Right renal pelvis (tissue), 4 donors: ENCODE results near the gene CAMSAP1. TPM values are rescaled to one million over a fixed set of nuclear protein-coding genes. Genes with fewer than 3 reads are reported as not detected.

Experiments
- DNase-seq, 4 donors: peaks; one replicate each; pipeline ENCODE4 v3.0.0-alpha.2; 2013; ENCODE audit warnings: low read depth in 4 of 4, low spot score in 3 of 4, missing footprints in 1 of 4
- polyA plus RNA-seq, 4 donors: library from polyadenylated mRNA; unstranded; fragments of 120-200 nt; gene quantifications; one replicate each; pipeline ENCODE4 v1.2.1, GENCODE V29; 2013; ENCODE audit not compliant: insufficient read length in 4 of 4

The CAMSAP1 gene
- polyA plus RNA-seq, 4 donors, result 23.7 to 24.9 (median 24.2) TPM

DNA sequence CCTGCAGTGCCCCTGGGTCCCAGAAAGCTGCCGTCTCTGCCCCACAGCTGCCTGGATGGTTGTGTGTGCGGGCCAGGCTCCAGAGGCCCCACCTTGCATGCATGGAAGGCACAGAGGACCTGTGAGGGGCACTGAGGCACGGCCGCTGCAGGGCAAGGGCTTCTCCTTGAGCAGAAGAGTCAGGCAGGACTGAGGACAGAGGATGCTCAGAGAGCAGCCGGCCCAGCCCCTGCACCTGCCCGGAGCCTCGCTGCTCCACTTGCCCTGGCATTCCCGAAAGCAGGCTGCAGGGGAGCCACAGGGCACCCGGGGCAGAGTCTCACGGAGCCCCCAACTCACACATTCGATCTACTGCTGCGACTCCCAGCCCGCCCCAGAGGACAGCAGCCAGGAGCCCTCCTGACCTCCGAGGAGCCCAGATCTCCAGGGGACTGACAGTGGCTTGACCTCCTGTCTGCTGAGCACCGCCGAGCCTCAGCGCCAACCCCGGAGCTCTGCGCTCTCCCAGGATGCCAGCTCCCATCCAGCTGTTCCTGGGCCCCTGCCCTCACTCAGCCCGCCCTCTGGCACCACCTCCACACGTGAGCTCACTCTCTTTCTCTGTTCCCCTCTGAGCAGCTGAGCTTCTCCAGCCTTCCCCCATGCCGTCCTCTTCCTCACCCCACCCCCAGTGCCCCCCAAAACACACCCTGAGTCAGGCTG is 110.4 kb downstream of the CAMSAP1 start:
- no peak for DNase-seq

DNA sequence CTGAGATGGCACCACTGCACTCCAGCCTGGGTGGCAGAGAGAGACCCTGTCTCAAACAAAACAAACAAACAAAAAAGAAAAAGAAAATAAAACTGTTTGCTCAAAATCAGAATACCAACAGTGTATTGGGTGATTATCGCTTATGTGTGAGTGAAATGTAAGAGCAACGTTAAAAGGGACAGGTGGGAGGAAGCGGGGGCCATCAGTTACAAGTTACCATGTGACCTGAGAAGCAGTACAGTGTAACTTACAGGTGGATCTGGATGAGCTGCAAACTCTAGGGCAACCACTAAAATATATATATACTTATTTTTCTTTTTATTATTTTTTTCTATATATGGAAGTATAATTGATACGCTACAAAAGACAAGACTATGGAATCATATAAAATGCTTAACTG is 112.0 kb downstream of the CAMSAP1 start:
- DNase-seq, result no peak

DNA sequence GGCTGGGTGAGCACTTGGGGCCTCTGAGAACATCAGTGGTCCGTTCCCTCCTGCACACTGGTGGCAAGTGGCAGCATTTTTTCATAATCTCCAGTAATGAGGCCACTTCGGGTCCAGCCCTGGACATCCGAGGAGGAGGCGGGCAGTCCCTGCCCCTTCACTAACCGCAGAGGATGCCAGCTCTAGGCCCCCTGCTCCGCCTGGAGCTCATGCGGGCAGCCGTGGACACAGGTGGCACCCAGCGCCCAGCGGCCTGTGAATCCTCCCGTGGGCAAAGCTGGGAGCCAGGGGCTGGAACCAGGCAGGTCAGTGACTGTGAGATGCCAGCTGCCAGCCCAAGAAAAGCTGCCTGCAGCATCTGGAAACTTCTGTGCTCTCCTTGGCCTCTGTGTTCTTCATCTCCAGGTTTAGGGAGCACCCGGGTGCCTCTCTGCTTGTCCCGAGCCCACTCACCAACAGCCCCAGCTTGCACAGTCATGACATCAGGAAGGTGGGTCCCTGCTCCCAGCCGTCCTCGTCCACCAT is 112.9 kb downstream of the CAMSAP1 start:
- DNase-seq, result no peak

DNA sequence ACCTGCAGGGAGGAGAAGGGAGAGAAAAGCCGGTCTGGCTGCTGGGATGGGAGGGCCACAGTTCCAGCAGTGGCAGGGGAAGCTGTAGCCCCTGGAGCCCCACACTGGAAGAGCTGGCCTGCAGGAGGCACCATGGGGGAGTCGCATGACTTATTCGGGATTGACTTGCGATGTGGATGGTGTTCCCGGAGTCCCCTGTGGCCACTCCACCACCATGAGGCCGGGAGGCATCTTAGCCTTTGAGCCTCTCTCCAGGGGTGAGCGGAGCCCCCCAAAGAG is 113.3 kb downstream of the CAMSAP1 start:
- DNase-seq, result no peak

DNA sequence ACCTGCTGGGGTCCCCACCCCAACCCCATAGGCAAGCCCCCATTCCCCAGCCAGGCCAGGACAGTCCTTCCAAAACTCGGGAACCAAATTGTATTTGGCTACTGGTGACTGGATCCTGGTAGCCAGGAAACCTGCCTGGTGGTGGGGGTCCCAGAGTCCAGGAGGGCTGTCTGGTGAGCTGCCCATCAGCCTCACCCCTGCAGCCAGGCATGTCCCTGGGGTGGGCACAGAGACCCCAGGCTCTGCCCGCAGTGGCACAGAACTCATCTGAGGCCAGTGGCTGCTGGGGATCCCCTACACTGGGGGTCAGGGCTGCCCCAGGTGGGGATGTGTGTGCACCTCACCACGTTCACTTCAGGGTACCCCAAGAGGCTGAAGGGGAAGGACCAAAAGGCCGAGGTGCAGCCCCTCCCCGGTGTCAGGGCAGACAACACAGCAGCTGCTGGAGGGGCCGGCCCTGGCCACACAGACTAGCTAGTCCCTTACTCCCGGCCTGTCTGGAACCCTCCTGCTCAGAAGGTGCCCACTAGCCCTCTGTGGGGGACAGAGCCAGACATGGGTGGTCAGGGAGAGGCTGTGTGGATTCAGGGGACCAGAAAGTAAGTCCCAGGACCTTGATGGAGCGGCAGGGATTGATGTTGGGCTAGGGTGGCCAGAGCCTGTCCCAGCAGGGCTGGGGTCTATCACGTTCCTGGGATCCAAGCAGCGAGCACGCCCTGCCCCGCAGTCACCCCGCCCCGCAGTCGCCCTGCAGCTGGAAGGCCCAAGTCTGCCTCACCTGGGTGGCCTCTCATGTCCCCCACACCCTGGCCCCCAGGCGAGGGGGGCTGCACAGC is 113.9 kb downstream of the CAMSAP1 start:
- no peak for DNase-seq

DNA sequence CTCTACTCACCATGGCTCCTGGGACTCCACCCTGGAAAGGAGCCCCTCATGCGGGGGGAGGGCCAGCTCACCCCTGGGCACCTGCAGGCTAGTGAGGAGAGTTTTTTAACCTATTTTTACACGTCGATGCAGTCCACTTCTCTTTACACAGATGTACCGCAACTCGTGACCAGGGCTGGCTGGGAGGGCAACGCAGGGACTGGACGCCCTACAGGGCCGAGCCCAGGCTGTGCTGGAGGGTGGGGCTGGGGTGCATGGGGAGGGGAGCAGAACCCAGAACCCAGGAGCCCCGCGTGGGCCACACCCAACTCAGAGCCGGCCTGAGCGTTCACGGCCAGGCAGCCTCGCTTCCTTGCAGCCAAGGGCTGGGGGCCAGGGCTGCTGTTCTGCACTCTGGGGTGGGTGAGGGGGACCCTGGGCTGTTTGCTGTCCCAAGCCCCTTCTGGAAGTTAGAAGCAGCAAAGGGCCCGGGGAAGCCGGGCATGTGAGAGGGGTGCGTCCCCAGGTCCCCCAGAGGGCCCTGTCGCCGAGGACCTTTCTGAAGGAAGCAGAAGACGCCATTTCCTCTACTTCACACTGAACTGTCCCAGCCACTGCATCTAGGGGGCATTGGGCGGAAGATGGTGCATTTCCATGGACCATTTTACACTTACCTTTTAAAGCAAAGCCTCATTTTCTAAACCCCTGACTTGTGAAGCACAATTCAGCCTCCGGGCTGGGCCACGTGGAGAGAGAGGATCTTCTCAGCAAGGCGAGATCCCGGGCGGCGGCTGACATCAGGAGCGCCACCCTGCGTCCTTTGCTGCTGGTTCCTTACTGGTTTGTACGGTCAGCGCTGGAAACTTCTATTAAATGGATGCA is 114.8 kb downstream of the CAMSAP1 start:
- DNase-seq, result no peak

DNA sequence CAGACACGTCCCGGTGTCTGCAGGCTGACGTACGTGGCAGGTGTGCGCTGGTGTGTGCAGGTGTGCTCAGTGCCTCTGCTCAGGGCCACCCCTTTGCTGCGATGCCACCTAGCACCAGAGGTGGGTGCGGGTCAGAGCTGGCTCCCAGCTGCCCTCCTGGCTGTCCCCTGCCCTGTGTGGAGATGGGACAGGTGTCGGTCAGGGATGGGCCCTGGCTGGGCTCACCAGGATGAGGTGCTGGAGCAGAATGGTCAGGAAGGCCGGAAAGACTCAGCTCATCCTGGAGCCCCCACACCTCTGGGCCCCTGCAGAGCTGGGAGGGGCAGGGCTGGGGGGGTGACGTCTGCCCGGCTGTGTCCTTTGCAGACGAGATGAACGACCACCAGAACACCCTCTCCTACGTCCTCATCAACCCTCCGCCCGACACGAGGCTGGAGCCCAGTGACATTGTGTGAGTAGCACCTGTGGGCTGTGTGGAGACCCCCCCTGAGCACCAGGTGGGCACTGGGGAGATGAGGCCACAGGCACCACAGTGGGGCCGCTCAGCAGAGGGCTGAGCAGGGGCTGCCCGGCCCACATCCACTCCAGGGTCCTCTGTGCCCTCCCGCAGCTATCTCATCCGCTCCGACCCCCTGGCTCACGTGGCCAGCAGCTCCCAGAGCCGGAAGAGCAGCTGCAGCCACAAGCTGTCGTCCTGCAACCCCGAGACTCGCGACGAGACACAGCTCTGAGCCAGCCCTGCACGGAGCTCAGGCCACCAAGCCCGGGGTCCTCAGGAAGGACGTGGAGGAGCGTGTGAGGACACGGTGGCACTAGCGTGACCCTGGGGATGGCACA is 115.7 kb downstream of the CAMSAP1 start:
- no peak for DNase-seq

DNA sequence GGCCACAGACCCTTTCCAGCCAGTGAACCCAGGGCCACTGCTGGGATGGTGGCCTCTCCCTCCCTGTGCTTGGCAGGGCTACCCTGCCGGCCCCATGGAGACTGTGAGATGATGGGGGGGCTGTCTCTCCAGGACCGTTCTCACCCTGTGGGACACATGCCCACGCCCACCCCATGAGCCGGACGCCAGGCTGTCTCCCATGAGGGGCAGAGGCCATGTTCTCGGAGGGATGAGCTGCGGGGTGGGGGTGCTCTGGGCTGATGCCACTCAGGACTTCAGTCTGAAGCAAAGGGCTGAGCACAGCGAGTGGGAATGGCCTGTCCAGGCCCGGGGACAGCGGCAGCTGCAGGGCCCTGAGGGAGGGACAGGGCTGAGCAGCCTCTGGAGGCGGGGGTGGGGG is 116.5 kb downstream of the CAMSAP1 start:
- no peak for DNase-seq

DNA sequence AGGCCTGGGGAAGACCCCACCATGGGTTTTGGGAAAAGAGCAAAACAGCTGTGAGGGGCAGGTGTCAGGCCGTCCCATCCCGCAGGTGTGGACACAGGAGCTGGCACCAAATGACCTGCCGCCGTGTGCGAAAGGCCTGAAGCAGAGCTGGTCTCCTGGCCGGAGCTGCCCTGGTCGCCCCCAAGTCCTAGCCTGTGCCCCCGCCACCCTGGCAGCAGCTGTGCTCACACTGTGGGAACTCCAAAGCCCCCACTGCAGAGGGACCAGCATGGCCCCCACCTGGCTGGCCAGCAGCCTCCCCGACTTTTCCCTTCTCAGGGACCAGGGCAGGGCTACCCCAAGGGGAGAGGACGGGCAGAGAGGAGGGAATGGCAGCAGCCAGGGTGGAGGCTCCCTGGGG is 117.0 kb downstream of the CAMSAP1 start:
- DNase-seq, result no peak

DNA sequence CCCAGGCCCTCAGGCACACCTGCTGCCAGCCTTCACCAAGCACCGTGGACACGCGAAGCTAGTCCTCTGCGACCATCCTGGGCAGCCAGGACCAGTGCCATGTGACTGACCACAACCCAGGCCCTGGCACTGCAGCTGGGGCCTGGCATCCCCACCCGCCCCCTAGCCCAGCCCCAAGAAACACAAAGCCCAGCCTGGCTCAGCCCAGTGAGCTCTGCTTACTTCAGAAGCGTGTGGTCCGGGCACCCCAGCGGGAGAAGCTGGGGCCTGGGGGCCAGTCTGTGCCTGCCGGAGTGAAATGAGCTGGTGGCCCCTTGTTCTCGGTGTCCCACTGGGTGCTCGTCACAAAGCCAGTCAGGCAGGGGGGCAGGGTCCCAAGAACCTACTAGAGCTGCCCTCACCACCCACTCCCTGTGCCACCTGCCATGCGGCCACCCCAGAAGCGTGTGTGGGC is 117.5 kb downstream of the CAMSAP1 start:
- no peak for DNase-seq

DNA sequence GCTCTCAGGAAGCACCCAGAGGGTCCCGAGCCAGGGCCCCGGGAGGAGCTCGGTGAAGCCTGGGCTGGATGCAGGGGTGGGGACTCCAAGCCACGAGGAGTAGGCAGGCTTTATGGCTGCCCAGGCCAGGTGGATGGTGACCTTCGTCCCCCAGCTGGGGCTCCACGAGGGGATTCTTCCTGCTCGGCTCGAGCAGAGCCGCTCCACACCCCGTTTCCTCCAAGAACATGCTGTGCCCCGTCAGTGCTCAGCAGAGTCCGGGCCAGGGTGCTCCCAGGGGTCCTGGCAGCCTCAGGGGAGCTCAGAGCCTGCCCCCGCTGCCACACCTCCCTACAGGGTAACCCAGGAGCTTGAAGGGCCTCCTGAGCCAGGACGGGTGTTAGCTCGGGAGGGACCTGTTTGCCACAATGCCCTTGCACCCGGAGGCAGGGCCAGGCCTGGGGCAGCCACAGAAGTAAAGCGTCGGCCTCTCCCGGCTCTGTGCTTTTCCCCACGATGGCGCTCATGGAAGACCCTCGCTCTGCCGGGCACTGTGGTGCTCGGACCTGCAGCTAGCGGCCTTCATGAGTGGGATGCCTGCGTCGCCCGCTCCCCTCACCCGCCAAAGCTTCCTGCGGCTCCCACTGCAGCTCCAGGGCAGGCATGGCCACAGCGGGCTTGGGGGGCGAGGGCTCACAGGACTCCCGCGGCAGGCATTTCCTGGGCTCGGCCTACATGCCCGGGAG is 118.6 kb downstream of the CAMSAP1 start:
- DNase-seq, result no peak

DNA sequence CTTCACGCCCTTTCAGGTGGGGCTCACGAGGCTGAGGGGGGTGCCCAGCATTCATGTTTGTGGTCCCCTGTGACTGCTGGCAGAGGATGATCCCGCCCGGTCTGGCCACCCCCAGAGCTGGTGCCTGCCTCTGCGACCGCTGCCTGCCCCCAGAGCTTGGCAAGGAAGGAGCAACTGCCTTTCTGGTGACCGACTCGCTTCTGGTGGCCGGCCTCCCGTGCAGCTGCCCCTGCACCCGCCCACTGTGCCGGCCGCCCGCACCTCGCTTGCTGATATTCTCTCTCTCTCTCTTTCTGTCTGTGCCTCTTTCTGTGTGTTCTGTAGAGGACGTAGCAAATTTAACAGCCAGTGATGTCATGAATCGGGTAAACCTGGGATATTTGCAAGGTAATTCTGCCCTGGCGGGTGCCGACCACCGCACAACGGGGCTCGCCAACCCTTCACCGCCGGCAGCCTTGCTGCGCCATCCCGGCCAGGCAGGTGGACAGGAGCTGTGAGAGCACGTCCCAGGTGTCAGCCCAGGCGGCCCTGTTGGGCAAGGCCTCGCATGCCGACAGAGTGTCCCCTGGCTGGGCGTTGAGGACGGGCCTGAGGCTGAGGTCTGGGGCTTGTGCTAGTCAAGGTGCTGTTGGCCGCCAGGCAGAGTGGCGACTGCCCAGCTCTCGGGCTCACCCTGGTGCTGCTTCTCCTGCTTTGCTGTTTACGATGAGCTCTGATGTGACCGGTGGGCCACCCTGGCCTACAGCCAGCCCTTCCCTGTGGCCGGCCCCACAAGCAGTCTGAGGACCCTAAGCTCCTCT is 119.4 kb downstream of the CAMSAP1 start:
- DNase-seq, result no peak

DNA sequence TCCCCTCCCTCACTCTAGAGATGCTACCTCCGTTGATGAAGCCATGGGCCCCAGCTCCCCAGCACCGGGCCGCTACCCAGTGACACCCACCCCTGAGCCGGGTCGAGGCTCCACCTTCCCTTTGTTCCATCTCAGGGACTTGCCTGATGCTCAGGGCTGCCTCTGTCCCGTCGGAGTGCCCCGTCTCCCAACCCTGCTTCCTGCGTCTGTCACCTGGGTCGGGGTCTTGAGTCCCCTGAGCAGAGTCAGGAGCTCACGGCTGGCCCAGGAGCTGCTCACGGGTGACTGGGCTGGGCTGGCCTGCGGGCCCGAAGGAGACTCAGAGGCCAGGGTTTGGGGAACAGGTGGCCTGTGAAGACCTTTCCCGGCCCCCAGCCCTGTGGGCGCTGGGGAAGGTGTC is 120.0 kb downstream of the CAMSAP1 start:
- no peak for DNase-seq

DNA sequence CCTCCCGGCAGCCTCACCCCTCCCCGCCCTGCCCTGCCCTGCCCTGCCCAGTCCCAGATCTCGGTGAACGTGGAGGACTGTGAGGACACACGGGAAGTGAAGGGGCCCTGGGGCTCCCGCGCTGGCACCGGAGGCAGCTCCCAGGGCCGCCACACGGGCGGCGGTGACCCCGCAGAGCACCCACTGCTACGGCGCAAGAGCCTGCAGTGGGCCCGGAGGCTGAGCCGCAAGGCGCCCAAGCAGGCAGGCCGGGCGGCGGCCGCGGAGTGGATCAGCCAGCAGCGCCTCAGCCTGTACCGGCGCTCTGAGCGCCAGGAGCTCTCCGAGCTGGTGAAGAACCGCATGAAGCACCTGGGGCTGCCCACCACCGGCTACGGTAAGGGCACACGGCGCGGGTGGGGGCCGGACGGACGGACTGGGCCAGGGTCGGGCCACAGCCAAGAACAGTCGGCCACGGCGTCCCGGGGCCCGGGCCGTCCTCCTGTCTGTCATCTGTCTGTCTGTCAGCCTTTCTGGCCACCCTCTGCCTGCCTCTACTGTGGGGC is 121.1 kb downstream of the CAMSAP1 start:
- DNase-seq, result no peak

DNA sequence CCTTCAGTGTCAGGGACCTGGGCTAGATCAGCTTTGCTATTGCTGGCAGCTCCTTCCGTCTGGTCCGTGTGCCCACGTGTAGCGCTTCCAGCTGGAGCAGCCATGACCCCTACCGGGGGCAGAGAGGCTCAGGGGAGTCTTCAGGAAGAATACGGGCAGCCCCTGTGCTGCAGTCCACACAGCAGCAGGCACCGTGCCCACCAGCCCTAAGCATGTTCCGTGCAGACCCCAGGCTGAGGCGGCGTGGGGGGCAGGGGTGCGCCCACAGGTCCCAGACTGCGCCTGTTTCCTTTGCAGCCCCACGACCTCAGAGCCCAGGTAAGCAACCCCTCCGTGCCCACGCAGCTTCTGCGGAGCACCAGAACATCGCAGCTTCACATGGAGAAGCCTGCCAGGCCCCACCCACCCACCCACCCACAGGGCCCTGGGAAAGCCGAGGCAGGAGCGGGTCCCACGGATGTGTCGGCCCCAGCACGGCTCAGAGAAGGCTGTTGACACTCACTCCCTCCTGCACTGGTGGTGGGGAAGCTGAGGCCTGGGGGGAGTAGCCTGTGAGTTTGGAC is 122.3 kb downstream of the CAMSAP1 start:
- DNase-seq, result no peak

DNA sequence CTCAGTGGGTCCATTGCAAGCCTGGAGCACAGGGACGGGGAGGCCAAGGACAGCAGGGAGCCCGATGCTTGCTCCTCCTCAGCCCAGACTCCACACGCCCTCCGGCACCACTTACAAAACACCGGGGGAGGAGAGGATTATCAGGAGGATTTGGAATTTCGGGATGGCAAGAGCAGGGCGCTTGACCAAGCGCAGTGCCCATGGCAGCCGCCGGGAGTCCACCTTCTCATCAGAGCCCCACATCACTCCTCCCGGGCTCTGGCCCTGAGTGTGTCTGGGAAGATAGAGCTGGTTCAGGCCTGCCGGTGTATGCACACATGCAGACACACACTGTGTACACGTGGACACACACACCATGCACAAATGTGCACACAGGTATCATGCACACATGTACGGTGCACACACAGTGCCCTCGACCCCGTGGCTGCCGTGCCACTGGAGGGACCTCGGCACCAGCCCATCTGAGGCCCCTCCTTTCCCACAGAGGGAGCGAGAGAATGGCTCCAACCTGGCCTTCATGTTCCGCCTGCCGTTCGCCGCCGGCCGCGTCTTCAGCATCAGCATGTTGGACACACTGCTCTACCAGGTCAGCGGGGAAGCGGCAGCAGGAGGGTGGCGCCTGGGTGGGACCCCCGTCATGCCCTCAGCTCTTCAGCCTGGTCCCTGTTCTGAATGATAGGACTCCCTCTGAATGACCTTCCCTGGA is 123.7 kb downstream of the CAMSAP1 start:
- no peak for DNase-seq

DNA sequence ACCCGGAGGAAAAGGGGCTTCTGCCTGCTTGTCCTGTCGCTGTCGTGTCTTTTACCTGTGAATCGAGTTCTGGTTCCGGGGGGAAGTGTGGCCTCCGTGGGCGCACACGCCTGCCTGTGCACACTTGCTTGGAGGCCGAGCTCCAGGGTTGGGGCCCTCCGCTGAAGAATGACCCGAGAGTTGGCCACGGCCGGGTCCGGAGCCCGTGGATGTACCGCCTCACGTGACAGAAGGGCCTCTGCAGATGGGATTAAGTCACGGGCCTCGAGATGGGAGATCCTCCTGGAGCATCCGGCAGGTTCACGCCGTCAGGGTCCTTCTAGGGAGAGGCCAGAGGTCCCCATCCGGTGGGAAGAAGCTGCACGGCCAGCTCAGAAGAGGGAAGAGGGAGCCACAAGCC is 124.4 kb downstream of the CAMSAP1 start:
- no peak for DNase-seq

DNA sequence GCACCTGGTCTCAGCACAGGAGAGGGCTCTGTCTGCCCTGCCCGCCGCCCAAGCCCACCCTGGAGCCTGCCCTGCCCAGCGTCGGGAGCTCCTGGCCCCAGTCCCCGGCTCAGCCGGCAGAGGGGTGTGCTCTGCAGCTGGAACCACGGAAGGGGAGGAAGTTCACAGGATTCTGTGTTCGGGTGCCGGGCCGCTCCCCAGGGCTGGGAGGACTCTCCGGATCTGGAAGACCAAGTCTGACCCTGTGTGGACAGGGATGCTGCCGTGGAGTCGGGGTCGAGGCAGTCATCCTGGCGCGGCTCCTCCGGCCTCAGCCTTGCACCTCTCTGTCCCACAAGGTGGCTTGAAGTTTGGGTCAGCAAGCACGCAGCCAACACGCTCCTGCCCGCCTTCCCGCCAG is 126.7 kb downstream of the CAMSAP1 start:
- DNase-seq, result no peak
